Right lobe of liver (tissue), 6 donors: Measurements from ENCODE around the gene METTL5. TPM values are rescaled to one million over a fixed set of nuclear protein-coding genes. Genes with fewer than 3 reads are reported as not detected.
"Not testable (repeated sequence)": the region's sequence is repeated elsewhere in the genome, so short reads cannot be mapped to it uniquely, and the experiment has no call there.

ENCODE experiments used
- ATAC-seq, 4 donors: fragments of 200-7000 bp; cut with Tn5 transposase; one replicate each; pipeline ENCODE4 v1.9.1; 2020; ENCODE audit warnings: mild to moderate bottlenecking in 4 of 4, moderate library complexity in 4 of 4
- DNase-seq, 3 donors: peaks; one replicate each; pipeline ENCODE4 v3.0.0-alpha.2; 2020
- H3K27ac ChIP-seq, 3 donors: fragments of 200-600 bp; one replicate each; pipeline ENCODE4 v1.8.0; 2022
- H3K27me3 ChIP-seq, 2 donors: fragments of 200-600 bp; one replicate each; pipeline ENCODE4 v1.8.0; 2022
- H3K36me3 ChIP-seq, 4 donors: fragments of 200-600 bp; sonication (generic) in 1 of 4; one replicate each; pipeline versions ENCODE4 v1.5.1 to v1.8.0; 2017 to 2022; ENCODE audit warnings: control low read depth in 1 of 4
- H3K4me1 ChIP-seq, 4 donors: fragments of 200-600 bp; sonication (generic) in 1 of 4; one replicate each; pipeline versions ENCODE4 v1.5.1 to v1.8.0; 2017 to 2022; ENCODE audit warnings: control low read depth in 1 of 4
- H3K4me3 ChIP-seq, 3 donors: fragments of 200-600 bp; one replicate each; pipeline ENCODE4 v1.8.0; 2022
- H3K9me3 ChIP-seq, 4 donors: fragments of 200-600 bp; sonication (generic) in 1 of 4; one replicate each; pipeline versions ENCODE4 v1.5.1 to v1.8.0; 2017 to 2022; ENCODE audit warnings: control low read depth in 1 of 4
- CTCF ChIP-seq, 4 donors: fragments of 200-600 bp in 3 of 4; fragments of 450-650 bp in 1 of 4; IDR thresholded peaks; one replicate each; pipeline versions ENCODE4 v1.5.1 to v1.8.0; 2016 to 2022; ENCODE audit warnings: antibody characterized with exemption in 4 of 4, mild to moderate bottlenecking in 2 of 4
- POLR2A ChIP-seq: fragments of 450-650 bp; IDR thresholded peaks from one replicate; pipeline ENCODE4 v1.6.1; 2017; ENCODE audit warnings: antibody characterized with exemption, mild to moderate bottlenecking
- WGBS: methylation state at CpG from one replicate; pipeline ENCODE4 v1.1.6; 2018; ENCODE audit warnings: low coverage, low lambda C conversion rate; ENCODE audit not compliant: insufficient coverage; ENCODE audit errors: missing lambda C conversion rate; 5-methylcytosine and 5-hydroxymethylcytosine counted together
- intact Hi-C, 2 donors: fragments of 100-400 bp; cut with DNase I; formaldehyde crosslinking; loops; one replicate each; pipeline versions ENCODE4 v1.11.2 to v1.14.1; 2022
- total RNA-seq, 6 experiments: library from RNA; depleted of rRNA in 2 of 6; stranded (reverse); fragments of >200 nt in 2 of 6; fragmentation: NEBNext Ultra II Directional in 3 of 6; extraction: Animal tissue kit (Norgen Biotek cat#: 25700) in 3 of 6; gene quantifications; one replicate each; pipeline versions ENCODE4 v1.1.0 to v1.2.4, GENCODE V29; 2016 to 2023
- donor health status: DM: no; HTN: yes; CAD: no.
- donor health status: DM: no; HTN: no; CAD: no.
- donor health status: DM: no; HTN: no; CAD: no.
- donor health status: DM: no; HTN: yes; CAD: no.
- donor health status: DM: no; HTN: yes; CAD: no.

METTL5 gene
- total RNA-seq, 6 experiments from 2014 or later: 18.4 to 26.7 (median 20.7) TPM

- H3K36me3 ChIP-seq: no peaks in the 10 kb centered on the region
- H3K4me3 ChIP-seq: no peak overlapping the region
- no peaks in the 10 kb centered on the region for H3K9me3 ChIP-seq
- H3K27me3 ChIP-seq: no peaks in the 10 kb centered on the region
- ATAC-seq (no peak), DNase-seq (no peak)
- TF ChIP-seq POLR2A: no peak
- TF ChIP-seq CTCF (IDR thresholded peaks at IDR 0.05): no peak
- H3K4me1 ChIP-seq: peaks cover 0 to 40% (median 7%) of the 10 kb centered on the region in 4 donors
- WGBS: 95% methylated on average over 4 of the region's 4 CpGs
- no peak overlapping the region for H3K27ac ChIP-seq
- intact Hi-C loops: no loop called here
Observed at GRCh38 chr2:169853041-169853668, 28.4 kb upstream of the METTL5 start.

GRCh38 chr2:169849710-169850109 is 25.0 kb upstream of the METTL5 start:
- Histone ChIP-seq H3K4me3 (no peak overlapping the region), H3K4me1 (peaks cover 0 to 52% (median 9%) of the 10 kb centered on the region in 4 donors), H3K27me3 (no peaks in the 10 kb centered on the region), H3K36me3 (no peaks in the 10 kb centered on the region), H3K9me3 (no peaks in the 10 kb centered on the region), H3K27ac (peak overlapping the region in 1 of 3 donors; percentile 75)
- ATAC-seq (peak in 2 of 4 donors; percentile 7 to 29), DNase-seq (no peak)
- intact Hi-C loops: no loop called here
- TF ChIP-seq POLR2A (no peak), CTCF (IDR thresholded peaks at IDR 0.05) (no peak)
- WGBS: 50% methylated on average over 1 of the region's 1 CpG

- H3K9me3 ChIP-seq, H3K36me3 ChIP-seq, H3K27me3 ChIP-seq, DNase-seq, intact Hi-C loops: not testable (repeated sequence)
- Histone ChIP-seq H3K27ac (peak overlapping the region in 2 of 3 donors; percentile 32 to 75), H3K4me3 (peak overlapping the region in 1 of 3 donors; percentile 26), H3K4me1 (peaks cover 0 to 52% (median 9%) of the 10 kb centered on the region in 4 donors)
- peak; percentile 64 to 81 (median 70) for ATAC-seq
- WGBS: 22% methylated on average over 8 of the region's 8 CpGs
Observed at GRCh38 chr2:169848959-169849693, 24.4 kb upstream of the METTL5 start.

GRCh38 chr2:169845016-169845415 is 20.3 kb upstream of the METTL5 start:
- DNase-seq (no peak), ATAC-seq (no peak)
- no peaks in the 10 kb centered on the region for H3K36me3 ChIP-seq
- intact Hi-C loops: no loop called here
- no peaks in the 10 kb centered on the region for H3K9me3 ChIP-seq
- H3K27me3 ChIP-seq: no peaks in the 10 kb centered on the region
- no peak overlapping the region for H3K4me3 ChIP-seq
- peaks cover 0 to 29% (median 9%) of the 10 kb centered on the region in 4 donors for H3K4me1 ChIP-seq
- TF ChIP-seq CTCF (IDR thresholded peaks at IDR 0.05) (no peak), POLR2A (no peak)
- 100% methylated on average over 1 of the region's 2 CpGs for WGBS
- H3K27ac ChIP-seq: no peak overlapping the region

GRCh38 chr2:169841625-169842024 is 16.9 kb upstream of the METTL5 start:
- H3K4me1 ChIP-seq: peaks cover 0 to 18% (median 5%) of the 10 kb centered on the region in 4 donors
- no CpG with 5 or more reads among the region's 24 CpGs for WGBS
- DNase-seq, H3K36me3 ChIP-seq, intact Hi-C loops, H3K4me3 ChIP-seq, ATAC-seq, H3K9me3 ChIP-seq, H3K27me3 ChIP-seq, H3K27ac ChIP-seq: not testable (repeated sequence)
